ENCODE measurements around the gene FSIP2. TPM values are rescaled to one million over a fixed set of nuclear protein-coding genes. Genes with fewer than 3 reads are reported as not detected.
A peak's percentile ranks its signal among the peaks of the same experiment; 100 is the strongest.

FSIP2 gene, protein sequence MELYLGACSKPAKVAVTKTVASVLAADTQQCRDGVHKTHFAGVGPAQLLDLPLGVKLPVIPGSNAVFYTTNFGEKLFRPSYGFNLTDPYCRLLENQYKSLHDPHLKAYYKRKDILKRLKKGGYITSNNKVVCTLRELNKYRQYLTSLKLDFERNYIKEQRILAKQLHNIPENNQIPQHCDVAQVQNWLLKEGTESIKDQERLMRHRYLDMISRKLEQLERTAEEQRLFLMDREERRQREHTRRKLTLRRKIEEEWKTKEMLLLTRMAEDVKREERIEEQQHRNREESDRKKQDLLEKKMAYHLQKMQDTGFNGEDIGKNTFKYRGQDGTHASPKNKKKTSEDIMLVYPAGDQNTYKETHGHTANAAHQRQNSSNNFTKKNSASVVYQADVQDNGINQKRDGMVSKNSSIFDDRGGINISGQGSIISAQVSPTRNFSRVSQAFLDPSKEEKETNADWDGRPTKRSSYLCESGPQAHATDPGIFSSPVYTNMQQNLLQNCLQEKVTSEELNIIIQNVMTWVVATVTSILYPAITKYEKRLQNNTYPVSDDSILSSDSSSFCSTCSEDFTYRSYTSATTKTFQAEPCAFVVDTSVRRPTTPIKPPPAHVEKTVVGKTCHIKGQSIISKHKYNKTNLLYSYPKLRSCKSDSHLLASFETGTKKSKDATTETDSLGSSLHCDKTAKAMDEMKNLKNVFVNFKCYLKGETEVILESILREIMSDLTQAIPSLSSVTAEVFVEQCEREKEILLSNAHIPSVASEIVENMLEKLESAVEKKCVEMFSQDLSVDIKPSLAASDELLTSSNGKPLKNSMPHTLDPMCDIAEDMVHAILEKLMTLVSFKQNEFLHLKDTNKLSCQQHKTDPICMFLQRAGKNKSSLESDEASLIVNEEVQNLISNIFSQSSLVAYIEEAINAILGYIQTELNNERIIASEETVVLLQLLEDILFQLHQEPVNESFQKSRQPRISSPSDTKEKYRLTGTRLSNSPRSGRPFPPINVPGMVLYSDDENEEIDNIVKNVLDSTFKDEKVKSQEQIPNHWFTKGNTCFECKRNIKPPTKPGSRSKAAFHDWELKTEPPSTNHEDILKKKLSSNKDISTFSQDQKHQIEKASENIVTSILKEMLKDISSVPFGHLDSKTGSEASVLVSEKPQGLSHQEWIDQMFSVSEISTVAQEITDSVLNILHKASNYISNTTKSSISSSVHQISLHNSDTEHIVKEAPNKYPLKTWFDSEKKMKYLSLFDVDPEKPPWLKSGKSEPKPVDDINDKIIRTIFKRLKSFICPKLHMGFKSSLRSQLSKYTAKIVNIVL (N-terminal part only)
- 0.75 and 1.7 TPM in 2 replicates for polyA plus RNA-seq (2013)

GRCh38 chr2:185738679-185739472 lies at the start of gene FSIP2:
FSIP2 (plus strand) TSS chr2:185738804; CDS start chr2:185738895, 91 bp downstream.
- Histone ChIP-seq H3K14ac (ENCODE audit: low read length) (no peak within 1 kb of the TSS), H3K18ac (ENCODE audit: low read length) (no peak within 1 kb of the TSS), H3K4ac (ENCODE audit: low read depth, low read length) (no peak within 1 kb of the TSS), H3K27ac (ENCODE audit: low read depth, low read length) (no peak within 1 kb of the TSS), H3K23ac (ENCODE audit: low read length) (no peak within 1 kb of the TSS), H4K91ac (ENCODE audit: low read depth, low read length) (no peak within 1 kb of the TSS), H2BK12ac (ENCODE audit: low read length) (no peak within 1 kb of the TSS), H2BK5ac (ENCODE audit: low read depth, low read length, poor library complexity) (no peak within 1 kb of the TSS), H3K4me2 (ENCODE audit: low read length) (peak within 1 kb of the TSS; percentile 59), H3K4me3 (ENCODE audit: low read depth, low read length) (peak within 1 kb of the TSS; percentile 78), H2AK5ac (ENCODE audit: low read length) (no peak within 1 kb of the TSS), H3K36me3 (ENCODE audit: control insufficient read depth in 1 of 2, insufficient read depth in 2 of 2, low read length in 2 of 2) (no peaks in the 10 kb centered on the region), H3K9me3 (ENCODE audit: insufficient read depth, low read depth, low read length) (no peaks in the 10 kb centered on the region), H3K79me1 (ENCODE audit: low read length) (no peaks in the 10 kb centered on the region), H3K9ac (ENCODE audit: low read length) (no peak within 1 kb of the TSS), H3K27me3 (ENCODE audit: insufficient read depth, low read length) (no peaks in the 10 kb centered on the region), H2BK120ac (ENCODE audit: insufficient read depth, low read length, poor library complexity) (no peak within 1 kb of the TSS), H2AFZ (ENCODE audit: insufficient read depth, low read length, poor library complexity) (peak within 1 kb of the TSS; percentile 20), H4K8ac (ENCODE audit: low read depth, low read length) (peak within 1 kb of the TSS; percentile 72), H3K79me2 (ENCODE audit: control insufficient read depth, insufficient read depth, low read length, poor library complexity) (no peaks in the 10 kb centered on the region), H4K12ac (ENCODE audit: low read depth, low read length) (peak within 1 kb of the TSS; percentile 11), H3K4me1 (ENCODE audit: control insufficient read depth in 1 of 2, insufficient read depth in 2 of 2, low read length in 2 of 2) (peaks cover 0 to 2% of the 10 kb centered on the region in 2 experiments)
- DNase-seq, result peak; percentile 91 to 92
- WGBS (ENCODE audit: extremely low coverage, insufficient coverage, insufficient read length), result no CpG with 5 or more reads among the region's 59 CpGs

DNA sequence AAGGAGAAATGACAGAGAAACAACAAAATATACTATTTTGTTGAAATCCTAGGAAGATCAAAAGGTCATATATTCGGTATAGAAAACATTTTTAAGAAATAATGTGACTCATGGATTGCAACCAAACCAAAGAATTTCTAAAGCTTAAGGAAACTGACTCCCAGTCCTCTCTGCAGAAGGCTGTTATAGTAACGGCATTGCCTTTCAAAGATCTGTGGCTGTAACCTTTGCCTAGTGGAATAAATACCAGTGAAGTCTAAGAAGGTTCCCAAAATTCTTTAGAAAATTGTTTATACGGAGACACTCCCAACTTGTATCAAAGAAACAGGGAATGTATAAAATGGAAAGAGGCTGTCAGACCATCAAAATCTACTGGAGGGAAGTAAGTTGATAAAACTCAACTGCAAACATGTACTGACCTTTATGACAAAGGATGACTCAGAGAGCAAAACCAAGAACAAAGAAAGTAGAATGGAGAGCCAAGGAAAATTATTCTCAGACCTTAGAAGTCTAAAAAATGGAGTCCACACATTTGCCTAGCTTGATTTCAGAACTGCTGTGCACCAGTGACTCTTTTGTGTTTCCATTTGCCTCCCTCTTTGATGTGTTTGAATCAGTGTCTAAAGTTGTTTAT lies 48.6 kb upstream of the FSIP2 start:
- Histone ChIP-seq H3K9ac (ENCODE audit: low read length) (no peak overlapping the region), H3K36me3 (ENCODE audit: control insufficient read depth in 1 of 2, insufficient read depth in 2 of 2, low read length in 2 of 2) (no peaks in the 10 kb centered on the region), H3K4ac (ENCODE audit: low read depth, low read length) (no peak overlapping the region), H3K4me1 (ENCODE audit: control insufficient read depth in 1 of 2, insufficient read depth in 2 of 2, low read length in 2 of 2) (no peaks in the 10 kb centered on the region), H4K8ac (ENCODE audit: low read depth, low read length) (no peak overlapping the region), H3K18ac (ENCODE audit: low read length) (no peak overlapping the region), H2BK120ac (ENCODE audit: insufficient read depth, low read length, poor library complexity) (no peak overlapping the region), H2AFZ (ENCODE audit: insufficient read depth, low read length, poor library complexity) (no peak overlapping the region), H3K79me1 (ENCODE audit: low read length) (no peaks in the 10 kb centered on the region), H3K27ac (ENCODE audit: low read depth, low read length) (no peak overlapping the region), H2BK5ac (ENCODE audit: low read depth, low read length, poor library complexity) (no peak overlapping the region), H3K23ac (ENCODE audit: low read length) (no peak overlapping the region), H3K9me3 (ENCODE audit: insufficient read depth, low read depth, low read length) (no peaks in the 10 kb centered on the region), H3K4me3 (ENCODE audit: low read depth, low read length) (no peak overlapping the region), H3K14ac (ENCODE audit: low read length) (no peak overlapping the region), H3K4me2 (ENCODE audit: low read length) (no peak overlapping the region), H3K79me2 (ENCODE audit: control insufficient read depth, insufficient read depth, low read length, poor library complexity) (no peaks in the 10 kb centered on the region), H2BK12ac (ENCODE audit: low read length) (no peak overlapping the region), H2AK5ac (ENCODE audit: low read length) (no peak overlapping the region), H4K12ac (ENCODE audit: low read depth, low read length) (no peak overlapping the region), H3K27me3 (ENCODE audit: insufficient read depth, low read length) (no peaks in the 10 kb centered on the region), H4K91ac (ENCODE audit: low read depth, low read length) (no peak overlapping the region)
- no CpG with 5 or more reads among the region's 3 CpGs for WGBS (ENCODE audit: extremely low coverage, insufficient coverage, insufficient read length)
- no peak for DNase-seq

DNA sequence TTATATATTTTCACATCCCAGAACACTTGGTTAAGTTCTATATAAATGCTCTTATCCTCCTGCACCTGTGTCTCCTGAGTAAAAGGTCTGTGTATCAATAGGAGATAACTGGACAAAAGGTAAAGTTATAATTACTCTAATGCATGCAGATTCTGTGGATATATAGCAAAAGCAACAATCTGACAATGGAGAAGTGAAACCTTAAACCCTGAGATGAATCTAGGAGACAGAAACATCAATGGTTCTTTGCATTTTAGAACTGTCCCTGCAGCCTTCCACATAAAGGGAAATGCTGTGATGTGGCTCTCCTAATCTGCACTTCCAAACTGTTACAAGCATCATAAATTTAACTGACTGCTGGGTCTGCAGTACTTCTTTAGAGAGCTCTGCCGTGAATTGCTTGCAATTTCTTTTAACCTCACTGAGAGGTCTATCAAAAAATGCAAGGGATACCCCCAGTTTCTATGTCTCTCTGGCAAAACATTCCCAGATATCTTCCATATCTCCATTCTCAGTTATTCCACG lies 42.8 kb upstream of the FSIP2 start:
- no peak overlapping the region for H2AFZ ChIP-seq (ENCODE audit: insufficient read depth, low read length, poor library complexity)

More for the DNA sequence above, 42.8 kb upstream of the FSIP2 start:
- Histone ChIP-seq H3K27me3 (ENCODE audit: insufficient read depth, low read length) (no peaks in the 10 kb centered on the region), H2BK12ac (ENCODE audit: low read length) (no peak overlapping the region), H3K4me1 (ENCODE audit: control insufficient read depth in 1 of 2, insufficient read depth in 2 of 2, low read length in 2 of 2) (no peaks in the 10 kb centered on the region), H3K18ac (ENCODE audit: low read length) (no peak overlapping the region), H3K79me2 (ENCODE audit: control insufficient read depth, insufficient read depth, low read length, poor library complexity) (no peaks in the 10 kb centered on the region), H4K8ac (ENCODE audit: low read depth, low read length) (no peak overlapping the region), H3K36me3 (ENCODE audit: control insufficient read depth in 1 of 2, insufficient read depth in 2 of 2, low read length in 2 of 2) (no peaks in the 10 kb centered on the region), H3K14ac (ENCODE audit: low read length) (no peak overlapping the region), H3K4ac (ENCODE audit: low read depth, low read length) (no peak overlapping the region), H2BK120ac (ENCODE audit: insufficient read depth, low read length, poor library complexity) (no peak overlapping the region), H2AK5ac (ENCODE audit: low read length) (no peak overlapping the region), H3K9ac (ENCODE audit: low read length) (no peak overlapping the region), H4K91ac (ENCODE audit: low read depth, low read length) (no peak overlapping the region), H2BK5ac (ENCODE audit: low read depth, low read length, poor library complexity) (no peak overlapping the region), H3K79me1 (ENCODE audit: low read length) (no peaks in the 10 kb centered on the region), H3K23ac (ENCODE audit: low read length) (no peak overlapping the region), H3K9me3 (ENCODE audit: insufficient read depth, low read depth, low read length) (no peaks in the 10 kb centered on the region), H3K4me3 (ENCODE audit: low read depth, low read length) (no peak overlapping the region), H3K27ac (ENCODE audit: low read depth, low read length) (no peak overlapping the region), H4K12ac (ENCODE audit: low read depth, low read length) (no peak overlapping the region), H3K4me2 (ENCODE audit: low read length) (no peak overlapping the region)
- no peak for DNase-seq
- no CpG with 5 or more reads among the region's 2 CpGs for WGBS (ENCODE audit: extremely low coverage, insufficient coverage, insufficient read length)
